Upper lobe of left lung (tissue), 4 donors: ENCODE results near the gene LPAR4.

Source experiments
- CTCF ChIP-seq, 6 experiments: fragments of 450-650 bp in 4 of 6; fragments of 200-600 bp in 2 of 6; sonication (generic) in 2 of 6; IDR thresholded peaks; one replicate each; pipeline ENCODE4 v1.5.1; 2016 to 2019; ENCODE audit warnings: antibody characterized with exemption in 6 of 6
- EP300 ChIP-seq, 4 donors: sonication (generic); formaldehyde crosslinking; IDR thresholded peaks; one replicate each; pipeline ENCODE4 v1.5.1; 2017; ENCODE audit warnings: antibody characterized with exemption in 4 of 4, control low read depth in 2 of 4
- POLR2A ChIP-seq, 4 donors: fragments of 450-650 bp; IDR thresholded peaks; one replicate each; pipeline ENCODE4 v1.5.1; 2016 to 2017; ENCODE audit warnings: antibody characterized with exemption in 4 of 4, mild to moderate bottlenecking in 2 of 4
- POLR2AphosphoS5 ChIP-seq, 2 donors: sonication (generic); formaldehyde crosslinking; IDR thresholded peaks; one replicate each; pipeline ENCODE4 v1.5.1; 2017; ENCODE audit warnings: antibody characterized with exemption in 2 of 2

DNA sequence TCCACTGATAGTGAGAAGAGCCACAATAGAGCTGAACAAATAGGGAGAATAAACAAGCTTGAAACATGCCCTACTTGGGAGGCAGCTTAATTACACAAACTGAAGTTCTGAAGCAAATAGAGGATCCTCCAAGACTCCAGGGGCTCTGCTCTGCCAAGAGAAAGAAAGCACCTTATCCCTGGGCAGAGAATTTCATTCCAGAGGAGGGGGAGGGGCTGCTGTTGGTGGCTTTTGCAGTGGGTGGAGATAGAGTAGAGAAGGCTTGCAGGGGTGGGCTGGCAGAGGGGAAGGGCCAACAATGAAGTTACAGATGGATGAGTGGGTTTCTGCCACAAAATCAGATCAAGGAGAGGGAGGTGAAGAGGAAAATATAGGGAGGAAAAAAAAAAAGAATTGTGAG is 1.0 kb upstream of the LPAR4 start:
- no peak for TF ChIP-seq EP300 (IDR thresholded peaks at IDR 0.05)
- no peak for TF ChIP-seq CTCF (IDR thresholded peaks at IDR 0.05)
- no peak for TF ChIP-seq POLR2A (IDR thresholded peaks at IDR 0.05)
- TF ChIP-seq POLR2AphosphoS5 (IDR thresholded peaks at IDR 0.05), result no peak
